ENCODE measurements around the gene CYTH1.
A peak's percentile ranks its signal among the peaks of the same experiment; 100 is the strongest.

Gene CYTH1

DNA sequence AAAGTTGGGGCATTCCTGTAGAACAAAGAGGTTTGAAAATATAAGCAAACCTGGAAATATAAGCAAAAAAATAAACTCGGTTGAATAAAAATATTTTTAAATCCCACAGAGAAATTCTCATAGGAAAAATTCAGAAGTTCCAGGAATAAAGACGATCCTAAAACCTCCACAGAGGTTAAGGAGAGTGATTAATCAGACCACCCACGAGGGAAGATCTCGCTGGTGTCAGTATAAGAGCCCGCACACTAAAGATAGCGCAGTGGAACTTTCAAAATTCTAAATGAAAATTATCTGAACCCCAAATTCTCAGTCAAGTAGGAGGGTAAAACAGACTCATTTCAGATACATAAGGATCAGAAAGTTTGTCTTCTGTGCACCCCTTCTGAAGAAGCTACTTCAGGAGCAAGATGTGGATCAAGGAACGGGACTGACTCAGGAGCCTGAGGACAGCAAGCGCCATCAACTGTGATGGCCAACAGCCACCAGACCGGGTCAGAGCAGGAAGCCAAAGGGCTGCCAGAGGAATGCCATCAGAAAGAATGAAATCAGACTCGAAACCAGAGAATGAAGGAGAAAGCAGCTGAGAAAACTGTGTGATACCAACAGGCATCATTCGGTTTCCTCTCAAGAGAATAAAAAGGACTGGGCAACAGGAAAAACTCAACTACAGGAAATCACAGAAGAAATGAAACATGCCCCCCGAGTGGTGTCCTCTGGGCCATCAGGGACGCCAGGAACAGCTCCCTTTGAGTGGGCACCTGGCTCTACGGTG is 66.9 kb downstream of the CYTH1 start:
- no peak for DNase-seq

DNA sequence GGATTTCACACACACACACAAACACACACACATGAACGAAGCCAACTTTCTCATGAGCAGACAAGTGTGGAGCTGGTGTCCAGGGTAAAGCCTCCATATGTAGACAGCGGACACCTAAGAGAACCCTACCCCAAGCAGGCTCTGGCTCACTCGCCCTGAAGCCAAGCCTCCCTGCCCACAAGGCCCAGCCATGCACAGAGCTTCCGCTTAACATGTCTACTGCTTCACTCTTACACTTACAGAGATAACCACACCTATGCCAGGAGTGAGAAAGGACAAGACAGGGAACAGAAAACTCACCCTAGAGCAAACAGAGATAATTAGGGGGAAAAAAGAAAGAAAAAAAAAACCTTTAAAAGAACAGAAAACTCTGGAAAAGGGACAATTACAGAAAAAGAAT is 67.5 kb downstream of the CYTH1 start:
- no peak for DNase-seq

DNA sequence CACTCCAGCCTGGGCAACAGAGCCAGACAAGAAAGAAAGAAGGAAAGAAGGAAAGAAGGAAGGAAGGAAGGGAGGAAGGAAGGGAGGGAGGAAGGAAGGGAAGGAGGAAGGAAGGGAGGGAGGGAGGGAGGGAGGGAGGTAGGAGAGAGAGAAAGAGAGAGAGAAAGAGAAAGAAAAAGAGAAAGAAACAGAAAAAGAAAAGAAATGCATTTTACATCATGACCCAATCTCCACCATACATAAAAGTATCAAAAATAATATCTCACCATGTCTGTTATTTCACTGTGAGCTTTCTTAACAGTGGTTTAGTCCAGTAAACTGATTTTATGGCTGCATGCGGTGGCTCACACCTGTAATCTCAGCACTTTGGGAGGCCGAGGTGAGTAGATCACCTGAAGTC is 70.0 kb downstream of the CYTH1 start:
- DNase-seq: no peak

DNA sequence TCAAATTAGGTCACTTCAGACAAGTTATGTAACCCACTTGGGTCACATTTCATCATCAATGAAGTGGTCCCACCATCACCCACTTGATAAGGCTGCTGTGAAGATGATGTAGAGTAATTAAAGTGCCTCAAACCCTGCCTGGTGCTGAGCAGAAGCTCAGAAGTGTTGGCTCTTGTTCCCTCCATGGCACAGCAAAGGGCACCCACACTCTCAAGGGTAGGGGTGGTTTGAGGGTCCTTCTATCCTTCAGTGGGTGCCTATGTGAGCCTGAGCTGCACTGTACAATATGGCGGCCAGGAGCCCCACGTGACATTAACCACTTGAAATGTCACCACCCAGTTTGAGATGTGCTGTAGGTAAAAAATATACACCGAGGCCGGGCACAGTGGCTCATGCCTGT is 71.5 kb downstream of the CYTH1 start:
- no peak for DNase-seq

DNA sequence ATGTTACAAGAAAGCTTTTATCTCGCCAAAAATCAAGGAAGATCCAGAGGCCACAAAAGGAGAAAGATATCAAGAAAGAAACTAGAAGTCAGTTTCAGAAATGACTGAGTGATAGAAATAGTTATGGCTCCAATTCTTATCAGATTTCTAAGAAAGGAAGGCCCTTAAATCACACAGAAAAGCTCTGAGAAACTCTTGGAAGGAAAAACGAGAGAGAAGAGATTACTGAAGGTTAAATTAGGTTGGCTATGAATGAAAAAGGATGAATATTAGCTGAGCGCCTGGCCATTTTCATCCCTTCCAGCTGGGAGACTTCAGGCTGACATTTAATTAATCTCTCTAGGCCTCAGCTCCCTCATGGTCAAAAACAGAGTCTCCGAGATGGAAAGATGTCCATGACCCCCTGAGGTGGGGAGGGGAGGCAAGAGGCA is 72.3 kb downstream of the CYTH1 start:
- no peak for DNase-seq

DNA sequence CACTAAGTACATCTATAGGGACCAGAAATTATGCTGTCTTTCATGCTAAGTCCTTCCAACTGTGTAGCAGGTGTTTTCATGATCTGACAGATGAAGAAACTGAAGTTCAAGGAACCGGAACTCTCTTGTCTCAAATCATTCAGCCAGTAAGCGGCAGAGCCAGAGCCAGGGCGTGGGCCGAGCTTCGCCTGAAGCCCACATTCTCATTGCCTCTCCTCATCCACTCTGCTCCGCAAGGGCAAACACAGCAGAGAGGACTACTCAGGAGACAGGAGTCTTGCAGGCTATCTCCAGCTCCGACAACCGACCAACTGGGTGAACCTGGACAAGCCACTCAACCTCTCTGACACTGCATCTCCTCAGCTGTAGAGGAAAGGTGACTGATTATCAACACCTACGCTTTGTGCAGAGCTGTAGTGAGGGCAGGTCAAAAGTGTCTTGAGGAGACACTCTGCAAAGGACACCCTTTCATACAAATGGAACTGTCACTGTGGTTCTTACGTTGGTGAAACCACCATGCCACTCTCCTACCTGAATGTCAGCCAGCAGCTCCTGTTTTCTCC is 72.9 kb downstream of the CYTH1 start:
- no peak for DNase-seq

DNA sequence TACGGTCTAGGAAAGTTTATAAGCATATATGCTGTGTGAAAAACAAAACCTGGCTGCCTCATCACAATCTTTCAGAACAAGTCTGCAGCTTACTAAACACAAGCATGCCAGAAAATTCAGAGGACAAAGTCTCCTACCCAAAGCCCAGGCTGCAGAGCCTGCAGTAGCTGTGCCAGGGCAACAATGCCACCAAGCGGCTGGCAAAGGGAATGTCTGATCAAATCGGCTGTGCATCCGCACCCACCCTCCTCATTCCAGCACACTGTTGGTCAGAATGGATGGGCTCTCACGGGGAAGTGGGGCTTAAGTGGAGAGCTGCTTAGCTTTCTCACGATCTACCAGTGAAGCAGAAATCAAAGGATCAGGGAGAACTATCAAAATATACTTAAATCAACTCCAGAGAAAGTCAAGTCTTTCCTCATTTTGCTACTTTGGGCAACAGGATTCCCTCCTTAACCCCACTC is 73.5 kb downstream of the CYTH1 start:
- DNase-seq: peak in 5 of 6 experiments; percentile 31 to 62 (median 51)

DNA sequence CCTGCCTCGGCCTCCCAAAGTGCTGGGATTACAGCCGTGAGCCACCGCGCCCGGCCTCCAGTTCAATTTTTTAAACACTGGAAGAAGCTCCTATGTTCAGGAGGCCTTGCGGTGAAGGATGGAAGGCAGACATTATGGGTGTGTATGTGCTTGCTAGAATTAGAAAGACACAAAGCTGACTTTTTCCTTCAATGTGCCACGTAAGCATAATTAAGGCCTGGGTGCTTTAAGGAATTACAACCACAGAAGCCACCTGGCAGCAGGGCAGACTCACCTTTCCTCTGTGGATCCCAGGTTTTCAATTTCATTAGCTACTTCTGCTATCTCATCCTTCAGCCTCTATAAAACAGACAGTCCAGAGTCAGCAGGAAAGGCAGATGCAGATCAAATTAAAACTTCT is 74.2 kb downstream of the CYTH1 start:
- no peak for DNase-seq

DNA sequence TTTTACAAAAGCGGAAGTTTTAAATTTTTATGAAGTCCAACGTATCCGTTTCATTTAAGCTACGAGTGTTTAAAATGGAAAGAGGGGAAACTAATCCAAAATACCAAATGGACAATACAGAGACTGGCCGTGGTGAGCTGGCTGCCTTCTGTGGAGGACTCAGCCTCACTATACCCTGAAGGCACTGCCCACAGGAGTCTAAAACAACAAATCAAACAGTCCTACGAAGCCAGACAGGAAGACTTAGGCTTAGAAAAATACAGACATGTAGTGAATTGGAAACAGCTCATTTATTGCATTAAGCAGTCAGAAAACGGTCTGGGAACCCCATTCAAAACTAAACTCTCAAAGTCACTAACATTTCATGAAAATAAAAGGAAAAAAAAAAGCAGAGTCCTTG is 75.1 kb downstream of the CYTH1 start:
- no peak for DNase-seq

DNA sequence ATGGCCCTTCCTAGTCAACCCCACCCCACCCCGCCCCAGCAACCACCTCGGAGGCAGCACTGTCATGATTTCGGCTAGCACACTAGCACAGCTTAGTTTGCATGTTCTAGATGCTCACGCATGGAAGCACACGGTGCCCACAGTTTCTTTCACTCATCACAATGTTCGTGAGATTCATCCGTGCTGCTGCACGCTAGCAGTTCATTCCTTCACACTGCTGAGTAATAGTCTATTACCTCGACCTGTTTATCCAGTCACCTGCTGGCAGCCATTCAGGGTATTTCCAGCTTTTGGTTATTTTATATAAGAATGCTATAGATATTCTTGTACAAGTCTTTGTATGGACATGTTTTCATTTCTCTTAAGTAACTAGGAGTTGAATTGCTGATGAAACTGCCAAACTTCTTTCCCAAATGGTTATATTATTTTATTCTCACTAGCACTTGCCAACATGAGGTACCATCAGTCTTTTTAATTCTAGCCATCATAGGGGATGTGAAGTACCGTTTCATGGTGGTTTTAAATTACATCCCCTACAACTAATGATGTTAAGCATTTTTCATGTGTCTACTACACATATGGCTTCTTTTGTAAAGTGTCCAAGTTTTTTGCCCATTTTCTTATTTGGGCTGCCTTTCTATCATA is 75.7 kb downstream of the CYTH1 start:
- no peak for DNase-seq

DNA sequence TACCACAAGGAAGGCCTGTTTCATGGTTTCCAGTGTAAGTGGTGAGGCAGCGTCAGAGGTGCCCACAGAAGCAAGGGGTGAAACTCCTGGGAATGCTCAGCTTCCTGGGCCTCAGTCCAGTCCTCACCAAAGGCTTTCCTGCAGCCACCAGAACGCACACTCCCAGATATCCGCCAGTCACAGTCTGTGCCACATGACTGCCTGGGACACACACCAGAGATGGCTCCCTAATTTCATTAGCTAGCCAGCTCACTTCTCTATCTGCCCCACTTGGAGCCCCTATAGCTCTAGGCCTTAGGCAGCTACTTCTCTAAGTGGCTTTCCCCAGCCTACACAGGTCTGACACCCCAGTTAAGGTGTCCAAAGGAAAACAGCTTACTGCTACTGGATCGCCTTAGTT is 77.0 kb downstream of the CYTH1 start:
- DNase-seq: no peak

DNA sequence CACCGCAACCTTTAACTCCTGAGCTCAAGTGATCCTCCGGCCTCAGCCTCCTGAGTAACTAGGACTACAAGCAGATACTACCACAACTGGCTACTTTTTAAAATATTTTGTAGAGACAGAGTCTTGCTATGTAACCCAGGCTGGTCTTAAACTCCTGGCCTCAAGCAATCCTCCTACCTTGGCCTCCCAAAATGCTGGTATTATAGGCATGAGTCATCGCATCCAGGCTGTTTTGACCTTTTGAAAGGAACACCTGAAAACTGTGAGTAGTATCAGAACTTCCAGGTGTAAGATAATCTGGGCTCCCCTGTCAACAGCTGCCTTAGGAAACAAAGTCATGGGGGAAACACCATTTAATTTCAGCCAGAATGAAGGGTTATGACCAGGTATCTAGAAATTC is 77.5 kb downstream of the CYTH1 start:
- DNase-seq: no peak

DNA sequence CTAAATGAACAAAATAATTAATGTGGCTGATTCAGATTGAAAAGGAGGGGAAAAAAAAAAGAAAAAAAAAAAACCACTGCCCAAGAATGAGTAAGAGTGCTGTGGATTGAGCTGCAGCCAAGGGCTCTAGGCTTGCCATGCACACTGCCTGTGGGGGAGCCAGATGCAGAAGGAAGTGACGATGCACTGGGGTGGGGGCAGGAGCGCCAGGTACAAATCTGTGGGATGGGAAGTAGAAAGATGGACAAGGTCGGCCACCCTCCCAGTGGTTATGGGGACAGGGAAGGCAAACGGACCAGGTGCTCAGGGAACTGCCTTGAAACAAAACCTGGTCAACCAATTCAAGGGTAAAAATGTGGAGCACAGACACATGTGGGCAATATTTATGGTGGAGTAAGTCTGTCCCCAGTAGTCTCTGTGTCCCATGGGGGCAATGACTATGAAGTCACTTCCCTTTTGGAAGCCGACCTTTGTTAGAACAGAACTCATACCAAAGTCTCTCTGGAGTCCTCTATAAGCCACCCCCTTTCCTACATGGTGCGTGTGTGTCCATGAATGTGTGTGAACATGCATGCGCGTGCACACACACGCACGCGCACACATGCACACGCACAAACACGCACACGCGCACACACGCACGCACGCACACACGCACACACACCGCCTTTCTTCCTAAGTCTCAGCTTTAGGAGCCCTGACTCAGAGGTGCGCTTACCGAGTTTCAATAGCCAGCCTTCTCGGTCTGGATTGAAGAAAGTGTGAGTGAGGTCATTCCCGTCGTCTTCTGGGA is 84.3 kb downstream of the CYTH1 start:
- DNase-seq: no peak

DNA sequence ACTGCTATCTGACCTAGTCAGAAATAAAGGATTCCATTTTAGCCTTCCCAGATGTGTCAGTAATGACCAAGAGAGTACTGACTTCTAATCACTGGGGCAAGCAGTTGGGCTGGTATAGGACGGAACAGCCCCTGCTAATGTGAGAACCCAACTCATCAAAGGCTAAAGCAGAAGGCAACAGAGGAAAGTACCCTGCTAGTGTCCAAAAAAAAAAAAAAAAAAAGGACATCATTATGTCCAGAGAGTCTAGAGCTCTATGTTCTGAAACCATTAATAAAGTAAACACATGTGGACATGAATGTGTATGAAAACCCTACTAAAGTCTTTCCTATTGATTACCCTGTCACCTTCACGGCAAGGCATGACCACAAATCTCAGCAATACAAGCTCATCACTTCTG is 85.0 kb downstream of the CYTH1 start:
- DNase-seq: no peak

DNA sequence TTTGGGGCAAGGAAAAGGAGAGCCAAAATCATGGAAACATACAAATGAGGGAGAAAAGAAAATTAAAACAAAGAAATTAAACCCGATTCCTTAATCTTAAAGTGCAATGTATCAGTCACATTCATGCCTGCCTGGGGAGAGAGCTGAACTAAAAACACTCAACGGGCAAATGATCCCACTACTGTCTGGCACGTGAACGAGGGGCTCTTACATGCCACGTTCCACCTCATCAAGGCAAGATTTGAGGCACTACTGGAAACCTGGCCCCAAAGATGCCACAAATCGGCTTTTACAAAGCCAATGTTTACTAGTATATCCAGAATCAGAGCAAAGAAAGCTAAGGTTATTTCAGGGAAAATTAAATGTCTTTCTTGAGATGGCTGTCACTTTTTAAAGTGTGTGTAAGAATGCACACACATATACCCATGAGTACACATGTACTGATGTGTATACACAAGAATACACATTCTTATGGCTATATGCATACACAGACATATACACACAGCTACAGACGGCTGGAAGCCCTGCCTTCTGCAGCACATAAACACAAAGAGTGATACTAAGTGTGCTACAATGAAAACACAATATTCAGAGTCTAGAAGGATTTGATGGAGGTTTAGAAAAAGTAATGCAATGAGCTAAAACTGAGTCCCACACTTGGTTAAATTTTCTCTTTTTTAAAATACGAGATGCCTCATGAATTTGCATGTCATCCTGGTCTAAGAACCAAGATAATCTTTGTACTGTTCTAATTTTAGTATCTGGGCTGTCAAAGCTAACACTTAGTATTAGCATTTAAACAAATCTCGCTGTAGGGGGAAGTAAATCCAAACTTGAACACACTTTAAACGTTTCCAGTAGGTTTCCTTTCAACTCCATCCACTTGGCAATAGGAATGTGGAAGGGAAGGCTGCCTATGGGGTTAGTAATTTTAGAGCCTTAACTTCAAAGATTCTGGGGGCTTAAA is 85.8 kb downstream of the CYTH1 start:
- DNase-seq: no peak

DNA sequence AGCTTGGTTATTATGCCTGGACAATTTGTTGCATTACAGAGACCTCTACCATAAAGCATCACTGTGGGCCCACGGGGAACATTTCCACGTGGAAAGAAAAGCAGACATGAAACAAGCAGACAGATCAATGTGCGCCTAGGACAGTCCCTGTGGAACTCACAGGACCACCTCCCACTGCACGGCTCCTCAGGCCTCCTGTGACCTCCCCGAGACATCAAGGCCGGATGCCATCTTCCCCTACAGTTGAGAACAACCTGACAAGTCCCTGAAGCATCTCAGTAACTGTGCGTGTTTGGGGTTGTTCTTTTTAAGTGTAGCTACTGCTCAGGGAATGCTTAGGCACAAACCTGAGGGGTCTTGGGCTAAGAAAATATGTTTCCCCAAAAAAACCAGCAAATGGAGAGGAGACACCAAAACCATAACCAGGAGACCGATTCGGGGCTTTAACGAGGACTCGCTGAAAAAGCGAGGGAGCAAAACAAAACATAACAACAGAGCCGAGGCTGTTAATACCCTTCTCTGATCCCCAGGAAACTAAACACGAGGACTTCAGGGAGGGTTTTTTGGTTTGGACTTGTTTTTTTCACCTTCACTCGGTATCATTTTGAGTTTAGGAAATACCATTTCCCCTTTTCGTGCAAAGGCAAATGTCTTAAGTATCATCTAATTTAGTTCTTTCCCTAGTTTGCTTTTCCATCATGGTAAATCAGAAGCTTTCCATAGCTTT is 87.1 kb downstream of the CYTH1 start:
- DNase-seq: no peak

DNA sequence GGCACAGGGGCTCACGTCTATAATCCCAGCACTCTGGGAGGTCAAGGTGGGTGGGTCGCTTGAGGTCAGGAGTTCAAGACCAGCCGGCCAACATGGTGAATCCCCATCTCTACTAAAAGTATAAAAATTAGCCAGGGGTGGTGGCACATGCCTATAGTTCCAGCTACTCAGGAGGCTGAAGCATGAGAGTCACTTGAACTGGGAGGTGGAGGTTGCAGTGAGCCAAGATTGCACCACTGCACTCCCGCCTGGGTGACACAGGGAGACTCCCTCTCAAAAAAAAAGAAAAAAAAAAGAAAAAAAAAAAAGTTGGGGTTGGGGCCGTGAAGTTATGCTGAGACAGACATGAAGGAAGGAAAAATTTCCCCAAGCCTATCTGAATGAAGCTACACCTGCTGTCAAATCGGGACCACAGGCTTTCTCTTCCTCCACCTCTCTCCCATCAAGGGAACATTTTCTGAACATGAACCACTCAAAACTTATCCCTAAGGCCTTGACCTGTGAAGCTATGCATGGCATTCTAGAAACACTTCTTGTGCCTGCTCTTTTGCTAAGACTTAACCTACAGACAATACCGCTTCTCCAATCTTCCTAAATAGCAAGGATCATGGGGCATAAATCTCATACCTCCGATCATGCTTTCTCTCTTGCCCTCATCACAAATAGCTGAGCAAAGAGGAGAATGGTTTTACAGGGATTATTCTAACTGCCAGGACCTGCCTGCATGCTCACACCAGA is 88.6 kb downstream of the CYTH1 start:
- no peak for DNase-seq

DNA sequence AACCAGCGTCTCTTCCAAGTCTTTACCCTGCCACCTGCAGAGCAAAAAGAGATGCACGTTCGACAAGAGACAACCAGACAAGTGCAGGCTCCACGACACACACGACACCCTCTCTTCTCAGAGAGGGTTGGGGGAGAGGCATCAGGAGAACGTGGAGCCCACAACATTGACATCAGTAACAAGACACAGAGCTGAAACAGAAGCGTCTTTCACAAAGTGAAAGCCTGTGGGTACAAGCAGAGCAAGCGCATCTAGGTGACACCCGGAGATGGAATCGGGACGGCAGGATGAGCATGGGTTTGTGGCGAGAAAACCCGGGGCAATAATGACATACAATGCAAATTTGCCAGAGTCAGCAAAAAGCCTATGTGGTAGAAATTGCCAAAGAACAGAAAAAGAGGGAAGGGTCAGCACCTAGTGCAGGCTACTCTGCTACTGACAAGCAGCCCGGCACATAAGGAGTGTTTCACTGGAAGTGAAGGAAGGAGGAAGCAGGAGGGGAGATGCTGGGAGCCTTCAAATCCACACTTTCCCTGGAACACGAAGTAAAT is 89.5 kb downstream of the CYTH1 start:
- DNase-seq: no peak

DNA sequence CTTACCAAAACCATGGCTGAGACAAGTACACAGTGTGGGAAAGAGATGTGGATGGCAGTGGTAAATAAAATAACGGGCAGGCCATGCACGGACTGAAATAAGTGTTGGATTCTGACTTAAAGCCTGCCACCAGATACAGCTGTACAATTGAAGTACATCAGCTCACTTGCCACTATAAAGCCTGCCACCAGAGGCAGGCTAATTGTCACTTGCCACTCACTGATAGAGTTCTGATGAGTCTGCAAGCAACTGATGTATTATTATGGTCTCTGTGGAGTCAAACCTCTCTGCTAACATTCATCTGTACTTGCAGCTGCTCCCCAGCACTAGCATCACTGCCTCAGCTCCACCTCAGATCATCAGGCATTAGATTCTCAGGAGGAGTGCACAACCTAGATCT is 93.0 kb downstream of the CYTH1 start:
- peak in 1 of 6 experiments; percentile 19 for DNase-seq

DNA sequence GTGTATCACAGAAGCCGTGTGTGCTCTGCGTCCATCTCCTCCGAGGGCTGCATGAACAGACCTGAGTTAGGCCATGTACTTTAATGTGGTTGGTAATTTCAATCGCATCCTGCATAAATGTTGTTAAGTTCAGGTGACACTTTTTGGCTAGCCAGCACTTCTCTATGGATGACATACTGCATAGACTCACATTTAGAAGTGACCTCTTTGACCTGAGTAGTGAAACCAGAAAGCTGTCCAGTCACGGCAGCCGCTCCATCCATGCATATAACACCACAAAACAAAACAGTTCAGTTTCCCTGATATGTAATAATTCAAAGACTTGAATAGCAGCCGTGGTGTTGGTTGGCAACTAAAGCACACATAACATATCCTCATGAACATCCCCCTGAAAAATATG is 94.1 kb downstream of the CYTH1 start:
- DNase-seq: no peak
